HEK293T (cell line): ENCODE measurements around the gene ACOXL.

Experiments
- BHLHE40 ChIP-seq: fragments of 450-650 bp; IDR thresholded peaks from 2 replicates; pipeline ENCODE4 v1.6.1; 2016; ENCODE audit warnings: mild to moderate bottlenecking, moderate library complexity, borderline replicate concordance
- FOXA1 ChIP-seq: fragments of 450-650 bp; IDR thresholded peaks from 2 replicates; pipeline ENCODE4 v1.6.1; 2016; ENCODE audit warnings: mild to moderate bottlenecking
- L3MBTL2 ChIP-seq: fragments of 450-650 bp; conservative IDR thresholded peaks from 2 replicates; pipeline ENCODE4 v1.6.1; 2016; ENCODE audit warnings: mild to moderate bottlenecking
- SP1 ChIP-seq: fragments of 450-650 bp; IDR thresholded peaks from 2 replicates; pipeline ENCODE4 v1.6.1; 2017
- ZNF384 ChIP-seq: fragments of 450-650 bp; IDR thresholded peaks from 2 replicates; pipeline ENCODE4 v1.6.1; 2016

- no peak for TF ChIP-seq BHLHE40
- TF ChIP-seq ZNF384, result no peak
- TF ChIP-seq FOXA1, result no peak
- TF ChIP-seq L3MBTL2, result no peak
- TF ChIP-seq SP1, result no peak
Observed at GRCh38 chr2:111034606-111035005, 302.2 kb downstream of the ACOXL start.
